ENCODE measurements around the gene SREBF1.

DNA sequence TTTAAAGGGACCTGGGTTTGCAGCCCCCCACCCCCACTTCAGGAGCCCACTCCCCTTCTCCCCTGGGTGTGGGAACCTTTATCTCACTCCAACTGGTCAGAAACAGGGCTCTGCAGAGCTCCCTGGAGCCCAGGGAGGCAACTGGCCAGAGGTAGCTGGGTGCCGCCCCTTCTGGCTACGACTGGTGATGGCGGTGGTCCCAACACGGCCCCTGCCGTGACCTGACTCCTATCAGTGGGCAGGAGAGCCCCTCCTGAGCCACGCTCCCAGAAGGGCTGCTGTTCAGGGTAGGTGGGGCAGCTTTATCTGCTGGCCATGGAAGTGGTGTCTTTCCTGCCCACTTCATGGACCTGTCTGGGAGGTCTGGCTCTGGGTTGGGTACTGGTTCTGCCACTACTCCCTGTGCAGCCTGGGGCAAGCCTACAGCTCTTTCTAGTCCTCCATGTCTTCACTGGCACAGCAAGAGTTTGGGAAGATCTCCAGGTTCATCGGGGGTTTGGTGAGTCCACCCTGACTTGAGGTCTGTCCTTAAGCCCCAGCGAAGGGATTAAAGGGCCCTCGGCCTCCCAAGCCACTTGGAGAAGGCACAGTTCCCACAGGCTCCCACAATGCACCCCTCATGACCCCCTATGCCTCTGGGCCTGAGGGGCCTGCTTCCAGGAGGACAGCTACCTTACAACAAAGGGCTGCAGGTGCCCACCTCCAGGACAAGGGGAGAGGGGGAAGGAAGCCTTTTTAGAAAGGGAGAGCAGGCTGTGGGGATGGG, 5.5 kb upstream of the SREBF1 start:
- TF ChIP-seq EZH2phosphoT487 (IDR thresholded peaks at IDR 0.05; ENCODE audit: insufficient read depth, low read depth) = no peak
- no peak for TF ChIP-seq EZH2 (IDR thresholded peaks at IDR 0.05; ENCODE audit: insufficient read depth, poor library complexity, severe bottlenecking)

All from GM23248 (cell line).